Stromal cell of bone marrow (primary cell): ENCODE results near the gene PRRT3.

Source experiments
- DNase-seq: peaks from one replicate; pipeline ENCODE4 v3.0.0-alpha.2; 2012; ENCODE audit warnings: low read depth

The PRRT3 gene

GRCh38 chr3:9951962-9952805 lies at the start of gene PRRT3:
PRRT3 (minus strand) TSS chr3:9952408; CDS start chr3:9950115, 2,293 bp downstream.
- DNase-seq, result no peak

GRCh38 chr3:10000686-10001085 lies 48.5 kb upstream of the PRRT3 start:
- DNase-seq, result no peak

- peak; percentile 67 for DNase-seq
Observed at GRCh38 chr3:9994086-9994844, 42.1 kb upstream of the PRRT3 start.

GRCh38 chr3:9986230-9986725 lies 34.1 kb upstream of the PRRT3 start:
- DNase-seq, result no peak

- no peak for DNase-seq
Observed at GRCh38 chr3:9980251-9980650, 28.0 kb upstream of the PRRT3 start.

GRCh38 chr3:9978710-9979305 lies 26.6 kb upstream of the PRRT3 start:
- DNase-seq, result no peak

- DNase-seq, result peak; percentile 99
Observed at GRCh38 chr3:9976721-9977709, 24.8 kb upstream of the PRRT3 start.

GRCh38 chr3:9970020-9970652 lies 17.9 kb upstream of the PRRT3 start:
- no peak for DNase-seq

GRCh38 chr3:9969632-9970019 lies 17.4 kb upstream of the PRRT3 start:
- no peak for DNase-seq

- no peak for DNase-seq
Observed at GRCh38 chr3:9966841-9967240, 14.6 kb upstream of the PRRT3 start.

- no peak for DNase-seq
Observed at GRCh38 chr3:9965200-9965875, 13.1 kb upstream of the PRRT3 start.

- no peak for DNase-seq
Observed at GRCh38 chr3:9957214-9957613, 5.0 kb upstream of the PRRT3 start.

- peak; percentile 40 for DNase-seq
Observed at GRCh38 chr3:9955611-9956352, 3.6 kb upstream of the PRRT3 start.

GRCh38 chr3:9955067-9955502 lies 2.9 kb upstream of the PRRT3 start:
- DNase-seq, result no peak

GRCh38 chr3:9951598-9951961 lies 628 bp downstream of the PRRT3 start:
- DNase-seq, result no peak

GRCh38 chr3:9951126-9951525 lies 1.1 kb downstream of the PRRT3 start:
- DNase-seq, result no peak

- DNase-seq, result no peak
Observed at GRCh38 chr3:9949626-9950025, 2.6 kb downstream of the PRRT3 start.

GRCh38 chr3:9949115-9949514 lies 3.1 kb downstream of the PRRT3 start:
- no peak for DNase-seq

GRCh38 chr3:9948586-9948985 lies 3.6 kb downstream of the PRRT3 start:
- no peak for DNase-seq
